HG02870 (cell line): ENCODE results near the gene PPM1H.

ENCODE experiments used
- ATAC-seq: cut with Tn5 transposase; IDR thresholded peaks from one replicate; pipeline ENCODE4 v1.9.1; 2021; ENCODE audit warnings: mild to moderate bottlenecking, moderate library complexity; ENCODE audit not compliant: unreplicated experiment

The PPM1H gene

DNA sequence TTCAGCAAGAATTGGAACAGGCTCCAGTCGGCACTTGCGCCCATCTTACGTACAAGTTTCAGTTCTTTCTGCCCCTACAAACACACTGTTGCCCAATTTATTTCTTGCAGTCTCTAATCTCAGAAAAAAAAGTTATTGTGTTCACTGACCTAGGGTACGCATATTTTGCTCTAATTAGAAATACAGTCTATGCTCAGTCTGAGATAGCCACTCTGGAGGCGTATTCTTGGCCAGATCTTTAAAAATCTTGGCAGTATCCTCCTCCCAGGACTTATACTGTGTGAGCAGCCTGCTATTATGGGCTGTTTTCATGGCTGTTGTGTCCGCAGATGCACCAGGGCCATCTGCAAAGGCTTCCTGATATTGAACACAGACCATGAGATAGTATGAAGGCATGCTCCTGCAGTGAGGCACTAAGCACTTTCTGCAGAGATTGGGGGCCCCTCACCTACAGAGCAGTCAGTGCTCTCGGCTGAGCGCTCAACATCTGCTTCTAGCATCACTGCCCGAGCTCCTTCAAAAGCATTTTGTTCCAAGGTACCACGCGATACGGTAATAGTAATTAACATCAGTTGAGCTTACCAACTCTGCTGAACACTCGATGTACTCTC is 57.9 kb downstream of the PPM1H start:
- no peak for ATAC-seq

GRCh38 chr12:62873826-62874448 is 61.0 kb downstream of the PPM1H start:
- no peak for ATAC-seq

- ATAC-seq = no peak
Observed at GRCh38 chr12:62873116-62873825, 61.7 kb downstream of the PPM1H start.

DNA sequence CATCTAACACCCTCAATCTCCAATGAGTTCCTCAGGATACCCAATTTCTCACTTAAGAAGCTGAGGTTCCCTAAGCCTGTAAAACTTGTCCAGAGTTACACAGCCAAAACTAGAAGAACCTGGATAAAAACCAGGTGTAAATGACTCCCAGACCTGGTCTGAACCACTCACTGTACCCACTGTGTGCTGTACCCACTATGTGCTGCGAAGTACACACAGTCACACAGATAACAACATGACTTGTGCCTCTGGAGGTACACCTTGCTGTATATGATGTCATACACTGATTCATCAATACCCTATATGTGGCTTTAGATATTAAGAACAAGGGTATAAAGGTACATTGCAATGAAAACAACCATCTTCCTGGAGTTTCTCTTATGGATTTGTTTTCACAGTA is 66.1 kb downstream of the PPM1H start:
- ATAC-seq = no peak

DNA sequence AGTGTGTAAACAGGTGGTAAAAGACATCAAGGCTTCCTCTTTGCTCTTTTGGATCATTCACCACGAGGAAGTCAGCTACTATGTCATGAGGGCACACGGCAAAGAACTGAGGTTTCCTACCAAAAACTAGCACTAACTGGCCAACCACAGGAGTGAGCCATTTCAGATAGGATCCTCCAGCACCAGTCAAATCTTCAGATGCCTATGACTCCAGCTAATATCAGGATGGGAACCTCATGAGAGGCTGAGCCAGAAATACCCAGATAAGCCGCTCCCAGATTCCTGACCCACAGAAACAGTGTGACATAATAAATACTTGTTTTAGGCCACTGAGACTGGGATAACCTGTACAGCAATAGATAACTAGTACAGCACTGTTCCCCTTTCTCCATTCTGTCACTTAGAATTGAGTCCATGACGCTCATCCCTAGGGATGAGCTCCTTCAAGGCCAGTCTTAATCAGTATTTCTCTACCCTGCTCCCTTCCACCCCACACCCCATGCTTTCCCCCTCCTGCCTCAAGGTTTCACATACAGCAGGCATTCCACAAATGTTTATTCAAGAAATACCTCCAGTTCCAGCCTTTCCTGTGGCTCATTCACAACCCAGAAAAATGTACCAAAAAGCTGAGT is 68.4 kb downstream of the PPM1H start:
- ATAC-seq = no peak

GRCh38 chr12:62865937-62866336 is 69.0 kb downstream of the PPM1H start:
- ATAC-seq = no peak

DNA sequence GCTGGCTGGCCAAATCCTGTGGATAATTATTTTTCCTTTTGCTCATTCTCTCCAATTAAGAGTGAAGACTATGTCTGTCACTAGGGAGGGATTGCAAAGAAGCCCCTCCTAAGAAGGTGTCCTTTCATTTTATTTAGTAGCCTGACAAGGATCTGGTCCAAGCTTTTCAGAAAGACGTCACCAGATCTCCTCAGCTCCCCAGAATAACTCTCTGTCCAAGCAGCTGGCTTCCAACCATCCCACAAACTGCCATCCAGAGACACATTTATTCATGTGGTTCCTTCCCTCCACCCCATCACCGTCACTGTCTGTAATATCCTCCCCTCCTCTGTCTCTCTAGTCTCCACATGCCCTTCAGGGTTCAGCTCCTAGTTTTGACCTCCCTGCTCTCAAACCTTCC is 69.9 kb downstream of the PPM1H start:
- no peak for ATAC-seq

- no peak for ATAC-seq
Observed at GRCh38 chr12:62862259-62862881, 72.6 kb downstream of the PPM1H start.

- no peak for ATAC-seq
Observed at GRCh38 chr12:62861586-62861985, 73.4 kb downstream of the PPM1H start.

DNA sequence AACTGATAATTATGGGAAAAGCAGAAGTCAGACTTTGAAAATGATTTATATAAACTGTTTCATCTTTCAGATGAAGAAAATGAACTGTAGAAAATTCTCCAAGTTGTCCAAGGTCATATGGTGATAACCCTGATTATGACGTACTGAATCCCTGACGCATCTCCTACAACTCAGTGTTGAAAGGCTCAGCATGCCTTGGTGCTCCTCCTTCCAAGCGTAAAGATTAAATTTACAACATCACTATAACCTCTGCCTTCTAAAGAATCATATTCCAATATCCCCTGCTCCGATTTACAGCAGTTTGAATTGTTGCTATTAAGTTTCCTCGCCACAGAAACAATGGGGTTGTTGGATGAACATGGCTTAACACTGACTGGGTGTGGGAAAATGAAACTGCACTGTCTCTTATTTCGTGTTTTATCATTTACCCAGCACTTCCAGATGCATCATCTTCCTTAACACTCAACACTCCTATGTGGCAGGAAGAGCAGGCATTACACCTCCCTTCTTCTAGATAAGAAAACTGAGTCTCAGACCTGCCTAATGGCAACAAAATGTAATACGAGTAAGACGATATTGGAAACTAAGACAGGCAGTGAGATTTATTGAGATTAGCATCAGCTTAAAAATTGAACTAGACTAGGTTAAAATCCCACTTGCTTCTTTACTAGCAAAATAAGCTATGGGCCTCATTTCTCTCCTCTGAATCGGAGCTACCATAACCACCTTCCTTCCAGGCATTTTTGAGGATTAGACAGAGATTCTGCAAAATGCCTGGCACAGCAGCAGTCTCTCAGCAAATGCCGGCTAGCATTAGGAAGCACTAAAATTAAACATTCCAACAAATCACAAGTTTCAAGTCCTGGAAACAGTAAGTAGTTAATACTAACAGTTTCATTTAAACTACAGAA is 74.2 kb downstream of the PPM1H start:
- ATAC-seq = no peak

GRCh38 chr12:62860020-62860419 is 74.9 kb downstream of the PPM1H start:
- no peak for ATAC-seq

DNA sequence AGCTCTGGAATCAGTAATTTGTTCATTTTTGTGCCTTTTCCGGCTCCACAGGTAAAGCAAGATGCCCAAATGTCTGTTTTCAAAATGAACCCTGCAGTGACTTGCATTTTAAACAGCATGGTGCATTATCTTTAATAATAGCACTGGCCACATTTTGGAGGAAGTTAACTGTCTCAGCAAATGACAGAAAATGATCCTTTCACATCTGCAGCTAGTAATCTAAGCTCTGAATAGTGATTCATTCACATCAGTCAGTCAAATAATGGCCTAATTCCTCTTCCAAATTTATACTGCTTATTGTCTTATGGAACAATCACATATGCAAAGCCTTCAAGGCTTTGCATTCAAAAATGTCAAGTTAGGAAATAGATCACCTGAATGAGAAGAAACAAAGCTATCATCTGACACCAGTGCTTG is 75.6 kb downstream of the PPM1H start:
- ATAC-seq = no peak

DNA sequence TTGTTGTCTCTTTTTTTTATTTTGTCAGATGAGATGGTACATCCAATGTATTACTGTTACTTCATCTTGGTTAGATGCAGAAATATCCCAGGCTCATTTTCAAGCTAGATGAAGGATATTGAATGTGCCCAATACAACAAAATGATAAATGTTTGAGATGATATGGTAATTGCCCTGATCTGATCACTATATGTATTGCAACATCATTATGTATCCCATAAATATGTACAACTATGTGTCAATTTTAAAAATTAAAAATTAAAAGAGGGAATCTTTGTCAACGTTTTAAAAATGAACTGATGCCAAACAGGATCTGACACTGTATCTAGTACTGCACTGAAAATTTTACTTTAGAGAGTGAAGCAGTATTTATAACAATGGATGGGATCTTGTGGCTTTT is 78.5 kb downstream of the PPM1H start:
- no peak for ATAC-seq

DNA sequence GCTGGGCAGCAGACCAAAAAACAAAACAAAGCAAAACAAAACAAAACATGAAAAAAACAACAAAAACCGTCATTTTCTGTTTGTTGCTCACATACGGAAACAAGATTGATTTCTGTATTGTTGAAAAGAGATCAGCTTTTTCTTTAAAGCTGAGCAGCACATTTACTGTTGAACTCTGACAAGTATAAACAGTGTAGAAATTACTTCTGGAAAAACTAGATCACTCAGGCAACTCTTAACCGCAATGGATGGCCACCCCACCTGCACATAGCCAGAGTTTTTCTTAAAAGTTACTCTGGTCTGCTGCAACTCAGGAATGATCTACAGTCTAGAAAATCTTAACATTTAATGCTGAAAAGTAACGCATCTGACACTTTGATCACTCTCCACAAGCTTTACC is 80.9 kb downstream of the PPM1H start:
- ATAC-seq = no peak

GRCh38 chr12:62849398-62849797 is 85.6 kb downstream of the PPM1H start:
- ATAC-seq = no peak

DNA sequence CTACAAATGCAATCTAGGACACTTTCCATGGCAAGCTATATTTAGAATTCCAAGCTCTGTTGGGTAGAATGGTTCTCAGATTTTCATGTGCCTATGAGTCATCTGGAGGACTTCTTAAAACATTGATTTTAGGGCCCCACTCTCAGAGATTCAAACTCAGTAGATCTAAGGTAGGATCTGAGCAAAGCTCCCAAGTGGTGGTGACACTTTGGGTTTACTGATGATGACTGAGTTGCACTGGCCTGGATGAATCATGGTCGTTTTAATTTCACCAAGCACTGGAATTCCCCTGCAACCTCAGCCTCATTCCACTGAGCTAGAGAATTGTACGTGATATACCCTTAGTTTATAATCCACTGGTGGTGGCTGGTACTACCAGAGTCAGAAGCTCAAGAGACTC is 86.5 kb downstream of the PPM1H start:
- ATAC-seq = no peak

DNA sequence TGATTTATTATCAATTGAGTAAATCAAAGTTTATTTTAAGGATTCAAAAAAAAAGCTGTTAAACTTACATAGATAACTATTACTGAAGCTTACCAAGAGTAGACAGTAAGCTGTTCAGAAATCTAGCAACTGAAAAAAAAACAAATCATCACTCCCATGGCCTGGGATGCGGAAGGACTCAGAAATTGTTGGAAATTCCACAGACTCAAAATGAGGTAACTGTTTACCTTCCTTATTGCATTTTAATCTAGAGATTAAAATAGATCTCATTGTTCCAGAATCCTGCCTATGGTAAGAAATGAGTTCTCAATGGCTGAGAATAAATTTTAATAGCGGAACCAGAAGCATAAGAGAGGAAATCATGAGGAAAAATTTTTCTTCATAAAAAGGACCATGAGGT is 87.2 kb downstream of the PPM1H start:
- ATAC-seq = no peak

GRCh38 chr12:62846491-62846890 is 88.5 kb downstream of the PPM1H start:
- ATAC-seq = no peak

- ATAC-seq = no peak
Observed at GRCh38 chr12:62844915-62845314, 90.0 kb downstream of the PPM1H start.

GRCh38 chr12:62843716-62844115 is 91.2 kb downstream of the PPM1H start:
- no peak for ATAC-seq
